Activated B cell treated with CpG ODN at 0.5 μM for 24 hours (primary cell): ENCODE measurements around the gene USP35. TPM values are rescaled to one million over a fixed set of nuclear protein-coding genes. Genes with fewer than 3 reads are reported as not detected.

Experiments used
- ATAC-seq: fragments of 200-7000 bp; cut with Tn5 transposase; one replicate; pipeline ENCODE4 v1.10.0; 2021; ENCODE audit warnings: low read depth, mild to moderate bottlenecking, moderate library complexity
- CTCF ChIA-PET: fragments of 350-600 bp; sonication (Branson Sonifier 250); formaldehyde crosslinking; loops from one replicate; lab custom pipeline; 2021; ENCODE audit warnings: antibody characterized with exemption; lab: Charles Lee
- POLR2A ChIA-PET: fragments of 350-600 bp; sonication (Branson Sonifier 250); formaldehyde crosslinking; loops from one replicate; lab custom pipeline; 2021; ENCODE audit warnings: antibody characterized with exemption; lab: Charles Lee
- DNase-seq: peaks from one replicate; pipeline ENCODE4 v3.0.0; 2022
- H3K27ac Mint-ChIP-seq: one replicate; pipeline ENCODE4 v1.8.0; 2020; ENCODE audit warnings: mixed read lengths
- H3K27me3 Mint-ChIP-seq: one replicate; pipeline ENCODE4 v1.8.0; 2021; ENCODE audit warnings: mixed read lengths
- H3K36me3 Mint-ChIP-seq: one replicate; pipeline ENCODE4 v1.8.0; 2021; ENCODE audit warnings: low read depth, mixed read lengths
- H3K4me1 Mint-ChIP-seq: one replicate; pipeline ENCODE4 v1.8.0; 2021; ENCODE audit warnings: mixed read lengths
- H3K4me3 Mint-ChIP-seq: one replicate; pipeline ENCODE4 v1.8.0; 2020; ENCODE audit warnings: mild to moderate bottlenecking, mixed read lengths
- H3K9me3 Mint-ChIP-seq: one replicate; pipeline ENCODE4 v1.8.0; 2020; ENCODE audit warnings: mixed read lengths
- intact Hi-C: fragments of 100-400 bp; cut with micrococcal nuclease; formaldehyde crosslinking; loops from one replicate; pipeline ENCODE4 v1.15.1; 2024
- total RNA-seq: library from RNA; stranded (reverse); gene quantifications from 2 replicates; pipeline ENCODE4 v1.2.3, GENCODE V29; 2022
- TF ChIP-seq, protein P1 (sequence below): fragments of 200-600 bp; IDR thresholded peaks from one replicate; pipeline ENCODE4 v1.8.0; 2022; ENCODE audit warnings: antibody characterized with exemption, mild to moderate bottlenecking

The USP35 gene
- total RNA-seq, 1 donor from 2014 or later: 4.9 TPM

DNA sequence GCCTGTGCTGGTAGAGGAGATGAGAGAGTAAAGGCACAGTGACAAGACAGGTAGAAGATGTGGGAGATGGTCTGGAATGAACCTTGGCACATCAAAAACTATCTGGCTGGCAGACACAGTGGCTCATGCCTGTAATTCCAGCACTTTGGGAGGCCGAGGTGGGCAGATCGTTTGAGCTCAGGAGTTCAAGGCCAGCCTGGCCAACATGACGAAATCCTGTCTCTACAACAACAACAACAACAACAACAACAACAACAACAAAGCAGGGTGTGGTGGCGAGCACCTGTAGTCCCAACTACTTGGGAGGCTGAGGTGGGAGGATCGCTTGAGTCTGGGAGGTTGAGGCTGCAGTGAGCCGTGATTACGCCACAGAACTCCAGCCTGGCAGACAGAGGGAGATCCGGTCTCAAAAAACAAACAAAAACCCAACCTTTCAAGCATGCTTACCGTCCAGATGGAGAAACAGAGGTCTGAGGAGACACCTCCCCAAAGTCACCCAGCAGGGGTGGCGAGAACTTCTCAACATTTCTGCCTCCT is 12.0 kb upstream of the USP35 start:
- CTCF ChIA-PET: no interaction called here
- DNase-seq: no peak
- Mint-ChIP-seq H3K4me1 (no peaks in the 10 kb centered on the region), H3K27me3 (no peaks in the 10 kb centered on the region), H3K9me3 (peaks cover 9% of the 10 kb centered on the region), H3K36me3 (peaks cover 34% of the 10 kb centered on the region), H3K27ac (no peak overlapping the region), H3K4me3 (no peak overlapping the region)
- POLR2A ChIA-PET: no interaction called here
- intact Hi-C loops: no loop called here
- no peak for ATAC-seq
- TF ChIP-seq, protein P1, sequence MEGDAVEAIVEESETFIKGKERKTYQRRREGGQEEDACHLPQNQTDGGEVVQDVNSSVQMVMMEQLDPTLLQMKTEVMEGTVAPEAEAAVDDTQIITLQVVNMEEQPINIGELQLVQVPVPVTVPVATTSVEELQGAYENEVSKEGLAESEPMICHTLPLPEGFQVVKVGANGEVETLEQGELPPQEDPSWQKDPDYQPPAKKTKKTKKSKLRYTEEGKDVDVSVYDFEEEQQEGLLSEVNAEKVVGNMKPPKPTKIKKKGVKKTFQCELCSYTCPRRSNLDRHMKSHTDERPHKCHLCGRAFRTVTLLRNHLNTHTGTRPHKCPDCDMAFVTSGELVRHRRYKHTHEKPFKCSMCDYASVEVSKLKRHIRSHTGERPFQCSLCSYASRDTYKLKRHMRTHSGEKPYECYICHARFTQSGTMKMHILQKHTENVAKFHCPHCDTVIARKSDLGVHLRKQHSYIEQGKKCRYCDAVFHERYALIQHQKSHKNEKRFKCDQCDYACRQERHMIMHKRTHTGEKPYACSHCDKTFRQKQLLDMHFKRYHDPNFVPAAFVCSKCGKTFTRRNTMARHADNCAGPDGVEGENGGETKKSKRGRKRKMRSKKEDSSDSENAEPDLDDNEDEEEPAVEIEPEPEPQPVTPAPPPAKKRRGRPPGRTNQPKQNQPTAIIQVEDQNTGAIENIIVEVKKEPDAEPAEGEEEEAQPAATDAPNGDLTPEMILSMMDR: no peak

DNA sequence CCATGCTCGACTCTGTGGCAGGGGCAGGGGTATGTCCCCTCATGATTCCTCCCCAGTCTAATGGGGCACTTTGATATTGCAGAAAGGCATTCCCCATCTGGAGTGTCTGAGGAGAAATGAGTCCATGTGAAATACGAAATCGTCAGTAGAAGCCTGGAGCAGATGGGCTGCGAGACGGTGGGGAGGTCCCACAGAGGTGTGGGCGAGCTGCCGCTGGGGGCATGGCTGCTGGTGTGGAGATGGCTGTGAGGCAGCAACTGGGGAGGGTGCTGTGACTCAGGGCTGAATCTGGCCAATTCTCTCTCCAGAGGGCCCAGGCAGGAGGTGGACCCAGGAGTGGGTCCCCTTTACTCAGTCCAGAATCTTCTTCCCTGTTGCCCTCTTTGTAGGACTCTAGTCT is 11.5 kb upstream of the USP35 start:
- DNase-seq (no peak), ATAC-seq (no peak)
- intact Hi-C loops: no loop called here
- ChIA-PET CTCF (no interaction called here), POLR2A (no interaction called here)
- Mint-ChIP-seq H3K27me3 (no peaks in the 10 kb centered on the region), H3K9me3 (peaks cover 9% of the 10 kb centered on the region), H3K27ac (no peak overlapping the region), H3K4me1 (no peaks in the 10 kb centered on the region), H3K4me3 (no peak overlapping the region), H3K36me3 (peaks cover 35% of the 10 kb centered on the region)
- TF ChIP-seq, protein P1: no peak

DNA sequence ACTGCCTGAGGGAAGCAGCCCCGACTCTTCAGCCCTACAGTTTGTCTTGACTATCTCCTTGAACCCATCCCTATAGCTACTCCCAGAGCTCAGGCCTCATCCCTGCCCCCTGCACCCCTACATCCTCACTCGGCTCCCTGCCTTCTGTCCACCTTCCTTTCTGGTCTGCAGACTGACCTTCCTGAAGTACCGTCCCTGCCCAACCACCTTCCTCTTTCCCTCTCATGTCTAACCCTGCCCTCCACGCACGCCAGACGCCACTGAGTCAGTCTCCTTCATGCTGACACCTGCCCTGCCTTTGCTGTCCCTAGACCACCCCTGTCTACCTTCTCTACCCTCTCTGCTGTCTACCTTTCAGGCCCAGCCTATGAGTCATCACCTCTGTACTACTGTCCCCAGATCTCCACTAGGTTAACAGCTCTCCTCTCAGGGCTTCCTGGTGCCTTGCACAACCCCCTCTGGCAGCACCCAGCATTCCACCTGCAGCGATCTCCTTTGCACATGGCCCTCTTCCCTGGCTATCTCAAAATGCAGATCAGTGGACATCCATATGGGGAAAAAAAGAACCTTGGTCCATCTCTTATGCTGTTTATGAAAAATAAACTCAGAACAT is 9.2 kb upstream of the USP35 start:
- CTCF ChIA-PET: no interaction called here
- Mint-ChIP-seq H3K36me3 (peaks cover 22% of the 10 kb centered on the region), H3K4me1 (no peaks in the 10 kb centered on the region), H3K27me3 (no peaks in the 10 kb centered on the region), H3K9me3 (peaks cover 9% of the 10 kb centered on the region), H3K4me3 (no peak overlapping the region), H3K27ac (no peak overlapping the region)
- TF ChIP-seq, protein P1: no peak
- ATAC-seq (no peak), DNase-seq (no peak)
- intact Hi-C loops: no loop called here
- POLR2A ChIA-PET: no interaction called here

DNA sequence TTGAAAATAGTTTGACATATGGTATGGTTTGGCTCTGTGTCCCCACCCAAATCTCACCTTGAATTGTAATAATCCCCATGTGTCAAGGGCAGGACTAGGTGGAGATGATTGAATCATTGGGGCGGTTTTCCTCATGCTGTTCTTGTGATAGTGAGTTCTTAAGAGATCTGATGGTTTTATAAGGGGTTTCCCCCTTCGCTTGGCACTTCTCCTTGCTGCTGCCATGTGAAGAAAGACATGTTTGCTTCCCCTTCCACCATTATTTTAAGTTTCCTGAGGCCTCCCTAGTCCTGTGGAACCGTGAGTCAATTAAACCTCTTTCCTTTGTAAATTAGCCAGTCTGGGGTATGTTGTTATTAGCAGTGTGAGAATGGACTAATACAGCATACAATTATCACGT is 8.0 kb upstream of the USP35 start:
- intact Hi-C loops: no loop called here
- no peak overlapping the region for H3K4me3 Mint-ChIP-seq
- H3K9me3 Mint-ChIP-seq: peaks cover 9% of the 10 kb centered on the region
- ChIA-PET CTCF (no interaction called here), POLR2A (no interaction called here)
- H3K27ac Mint-ChIP-seq: no peak overlapping the region
- ATAC-seq (no peak), DNase-seq (no peak)
- TF ChIP-seq, protein P1: no peak
- no peaks in the 10 kb centered on the region for H3K27me3 Mint-ChIP-seq
- no peaks in the 10 kb centered on the region for H3K4me1 Mint-ChIP-seq
- H3K36me3 Mint-ChIP-seq: peaks cover 22% of the 10 kb centered on the region

DNA sequence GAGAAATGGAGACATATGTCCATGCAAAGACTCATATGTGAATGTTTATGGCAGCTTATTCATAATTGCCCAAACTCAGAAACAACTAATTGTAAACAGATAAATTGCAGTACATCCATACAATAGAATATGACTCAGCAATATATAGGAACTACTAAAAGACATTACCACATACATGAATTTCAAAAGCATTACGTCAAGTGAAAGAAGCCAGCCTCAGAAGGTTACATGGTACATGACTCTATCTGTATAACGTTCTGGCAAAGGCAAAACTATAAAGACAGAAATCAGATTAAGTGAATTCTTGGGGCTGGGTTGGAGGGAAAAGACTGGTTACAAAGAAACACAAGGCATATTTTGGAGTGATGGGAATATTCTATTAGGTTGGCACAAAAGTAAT is 7.5 kb upstream of the USP35 start:
- Mint-ChIP-seq H3K4me3 (no peak overlapping the region), H3K4me1 (no peaks in the 10 kb centered on the region), H3K27me3 (no peaks in the 10 kb centered on the region), H3K9me3 (peaks cover 9% of the 10 kb centered on the region), H3K36me3 (peaks cover 20% of the 10 kb centered on the region), H3K27ac (no peak overlapping the region)
- ChIA-PET CTCF (no interaction called here), POLR2A (no interaction called here)
- TF ChIP-seq, protein P1: no peak
- intact Hi-C loops: no loop called here
- ATAC-seq (no peak), DNase-seq (no peak)
